ENCODE measurements around the gene PES1.

- TF ChIP-seq MAX (IDR thresholded peaks at IDR 0.05; ENCODE audit: insufficient read depth, insufficient read length) (no peak), CTCF (IDR thresholded peaks at IDR 0.05; ENCODE audit: extremely low read depth in 1 of 2, insufficient read depth in 1 of 2, low read depth in 1 of 2, low read length in 2 of 2) (no peak), POLR2A (IDR thresholded peaks at IDR 0.05; ENCODE audit: low read depth, low read length) (no peak), JUN (IDR thresholded peaks at IDR 0.05; ENCODE audit: borderline replicate concordance, insufficient read depth, insufficient read length, low read depth) (no peak), POLR2AphosphoS5 (IDR thresholded peaks at IDR 0.05; ENCODE audit: insufficient read depth, low read depth, low read length) (no peak), EZH2 (IDR thresholded peaks at IDR 0.05; ENCODE audit: borderline replicate concordance, low read depth, low read length, severe bottlenecking) (no peak), GATA2 (IDR thresholded peaks at IDR 0.05; ENCODE audit: insufficient read depth, insufficient read length, low read depth, low read length) (no peak), MYC (IDR thresholded peaks at IDR 0.05; ENCODE audit: low read depth, low read length) (no peak), FOS (IDR thresholded peaks at IDR 0.05; ENCODE audit: borderline replicate concordance, insufficient read depth, low read length) (no peak)
These were observed 27.0 kb downstream of the PES1 start for GRCh38 chr22:30564761-30565119.

Data from endothelial cell of umbilical vein (primary cell).